AG09309 (cell line): Measurements from ENCODE around the gene SASH1.

Experiments used
- DNase-seq: peaks from one replicate; pipeline ENCODE4 v3.0.0-alpha.2; 2010; ENCODE audit warnings: low read depth
- H3K4me3 ChIP-seq: 2 replicates; pipeline ENCODE4 v1.5.1; 2011; ENCODE audit warnings: mild to moderate bottlenecking, low read depth, low read length, moderate library complexity; ENCODE audit not compliant: control insufficient read depth
- TF ChIP-seq, protein P1 (sequence below): IDR thresholded peaks from 2 replicates; pipeline ENCODE4 v1.5.1; 2011; ENCODE audit warnings: mild to moderate bottlenecking, low read depth, low read length, inconsistent platforms; ENCODE audit not compliant: insufficient read depth, control insufficient read depth; ENCODE audit errors: missing control alignments

The SASH1 gene

DNA sequence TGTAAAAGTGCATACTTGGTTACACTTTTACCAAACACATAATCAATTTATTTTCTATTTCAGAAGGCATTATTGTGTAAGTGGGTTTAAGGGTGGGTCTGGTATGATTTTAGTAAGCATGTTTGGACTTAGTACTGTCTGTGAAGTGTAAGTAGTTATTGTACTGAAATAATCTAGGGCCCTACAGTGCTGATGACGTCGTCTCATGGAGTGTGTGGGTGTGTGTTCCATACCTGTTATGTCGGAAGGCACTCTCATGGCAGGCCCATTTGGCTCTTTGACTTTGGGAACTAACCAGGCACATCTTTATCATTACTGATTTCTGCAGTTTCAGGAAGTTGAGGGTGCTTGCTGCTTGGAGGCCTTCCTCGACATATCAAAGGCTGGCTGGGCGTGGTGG lies 155.1 kb downstream of the SASH1 start:
- H3K4me3 ChIP-seq: no peak overlapping the region
- no peak for DNase-seq
- TF ChIP-seq, protein P1, sequence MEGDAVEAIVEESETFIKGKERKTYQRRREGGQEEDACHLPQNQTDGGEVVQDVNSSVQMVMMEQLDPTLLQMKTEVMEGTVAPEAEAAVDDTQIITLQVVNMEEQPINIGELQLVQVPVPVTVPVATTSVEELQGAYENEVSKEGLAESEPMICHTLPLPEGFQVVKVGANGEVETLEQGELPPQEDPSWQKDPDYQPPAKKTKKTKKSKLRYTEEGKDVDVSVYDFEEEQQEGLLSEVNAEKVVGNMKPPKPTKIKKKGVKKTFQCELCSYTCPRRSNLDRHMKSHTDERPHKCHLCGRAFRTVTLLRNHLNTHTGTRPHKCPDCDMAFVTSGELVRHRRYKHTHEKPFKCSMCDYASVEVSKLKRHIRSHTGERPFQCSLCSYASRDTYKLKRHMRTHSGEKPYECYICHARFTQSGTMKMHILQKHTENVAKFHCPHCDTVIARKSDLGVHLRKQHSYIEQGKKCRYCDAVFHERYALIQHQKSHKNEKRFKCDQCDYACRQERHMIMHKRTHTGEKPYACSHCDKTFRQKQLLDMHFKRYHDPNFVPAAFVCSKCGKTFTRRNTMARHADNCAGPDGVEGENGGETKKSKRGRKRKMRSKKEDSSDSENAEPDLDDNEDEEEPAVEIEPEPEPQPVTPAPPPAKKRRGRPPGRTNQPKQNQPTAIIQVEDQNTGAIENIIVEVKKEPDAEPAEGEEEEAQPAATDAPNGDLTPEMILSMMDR: no peak

DNA sequence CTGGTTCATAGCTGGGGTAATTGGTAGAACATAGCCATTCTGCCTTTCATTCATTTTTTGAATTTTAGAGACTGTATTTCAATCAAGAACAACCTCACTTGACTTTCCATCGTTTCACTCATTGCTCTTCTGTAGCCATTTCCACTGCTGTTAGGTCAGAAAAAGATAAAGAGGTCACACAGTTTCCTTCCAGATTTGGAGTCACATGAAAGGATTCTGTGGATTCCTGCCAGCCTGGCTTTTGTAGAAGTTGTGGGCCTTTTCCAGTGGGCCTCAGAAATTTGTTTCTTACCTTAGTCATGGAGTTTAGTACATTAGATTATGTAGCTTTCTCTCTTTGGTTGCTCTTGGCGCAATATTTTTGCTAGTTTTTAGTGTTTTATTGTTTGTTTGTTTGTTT lies 157.8 kb downstream of the SASH1 start:
- H3K4me3 ChIP-seq: no peak overlapping the region
- DNase-seq: no peak
- TF ChIP-seq, protein P1: no peak

DNA sequence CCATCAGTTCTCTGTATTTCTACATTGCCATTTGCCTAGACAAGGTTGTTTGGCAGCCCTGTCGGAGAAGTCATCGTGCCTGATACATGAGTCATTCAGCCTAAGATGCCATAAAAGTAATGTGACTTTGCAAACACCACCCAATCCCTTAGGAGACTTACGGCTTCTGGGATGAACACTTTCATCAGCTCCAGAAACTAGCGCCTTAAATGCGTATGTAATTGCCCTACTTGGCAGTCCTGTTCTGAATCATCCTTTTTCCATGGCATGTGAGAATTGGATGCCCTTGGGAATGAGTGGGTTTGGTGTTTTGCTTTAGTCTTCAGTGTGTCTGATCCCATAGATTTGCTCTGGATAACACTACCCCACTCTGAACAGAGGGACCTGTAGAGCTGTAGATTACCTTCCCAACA lies 158.5 kb downstream of the SASH1 start:
- DNase-seq: peak; percentile 99
- no peak overlapping the region for H3K4me3 ChIP-seq
- TF ChIP-seq, protein P1: no peak

DNA sequence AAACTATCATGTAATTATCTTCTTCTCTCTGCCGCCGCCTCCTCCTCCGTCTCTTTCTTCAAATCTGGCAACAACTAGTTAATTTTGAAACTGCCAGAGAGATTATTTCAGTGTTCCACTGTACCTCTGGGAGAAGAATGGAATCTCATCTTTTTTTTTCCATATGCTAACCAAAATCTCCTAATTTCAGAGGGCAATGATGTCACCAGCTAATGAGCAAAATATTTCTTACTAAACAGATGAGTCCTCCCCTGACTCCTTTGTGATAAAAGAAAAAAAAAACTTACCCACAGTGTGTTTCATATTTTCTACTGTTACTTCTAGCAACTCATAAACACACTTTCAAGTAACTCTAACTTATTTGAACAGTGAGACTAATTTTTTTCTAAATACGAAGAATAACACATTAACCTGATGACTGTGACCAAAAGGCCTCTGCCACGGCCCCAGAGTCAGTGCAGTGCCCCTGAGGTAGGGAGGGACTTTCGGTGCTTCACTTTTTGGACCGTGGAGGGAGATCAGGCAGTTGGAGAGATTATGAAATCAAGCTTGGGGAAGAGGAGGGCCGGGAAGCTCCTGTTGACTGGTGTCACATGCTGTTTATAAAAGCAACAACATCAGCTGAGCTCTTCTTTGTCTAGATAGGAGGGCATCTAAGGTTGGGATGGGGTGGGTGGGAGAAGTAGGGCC lies 159.6 kb downstream of the SASH1 start:
- no peak overlapping the region for H3K4me3 ChIP-seq
- DNase-seq: no peak
- TF ChIP-seq, protein P1: no peak

DNA sequence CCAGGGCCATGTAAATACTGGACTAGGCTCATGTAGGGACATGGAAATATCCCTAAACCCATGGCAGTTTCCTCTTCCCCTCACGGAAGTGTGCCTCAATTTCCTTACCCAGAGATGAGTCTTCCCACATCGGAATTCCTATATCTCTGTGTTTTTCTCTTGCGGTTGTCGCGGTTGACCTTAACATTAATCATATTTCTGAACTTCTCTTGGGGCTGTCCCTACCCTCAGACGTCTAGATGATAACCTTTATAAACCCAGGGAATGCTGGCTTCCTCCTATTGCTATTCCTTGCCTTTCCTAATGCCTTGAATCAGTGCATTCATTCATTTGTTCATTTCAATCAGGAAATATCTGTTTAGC lies 160.1 kb downstream of the SASH1 start:
- no peak overlapping the region for H3K4me3 ChIP-seq
- DNase-seq: no peak
- TF ChIP-seq, protein P1: no peak

DNA sequence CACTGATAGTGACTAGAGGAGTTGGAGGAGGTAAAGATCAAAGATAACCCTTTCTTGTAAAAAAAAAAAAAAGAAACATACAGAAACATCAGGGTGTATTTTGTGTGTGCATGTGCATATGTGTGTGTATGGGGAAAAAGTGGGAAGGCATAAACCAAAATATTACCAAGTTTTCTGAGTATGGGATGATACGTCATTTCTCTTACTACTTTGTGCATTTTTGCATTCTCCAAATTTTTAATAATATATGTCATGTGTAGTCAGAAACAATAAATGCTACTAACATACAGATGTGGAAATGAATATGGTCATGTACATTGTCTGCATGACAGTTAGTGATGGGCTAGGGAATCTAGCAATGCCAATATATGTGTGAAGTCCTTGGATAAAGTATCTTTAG lies 161.1 kb downstream of the SASH1 start:
- no peak for DNase-seq
- TF ChIP-seq, protein P1: no peak
- no peak overlapping the region for H3K4me3 ChIP-seq
